ENCODE results near the gene UBE2L5.
A peak's percentile ranks its signal among the peaks of the same experiment; 100 is the strongest.
"Not testable (repeated sequence)": the region's sequence is repeated elsewhere in the genome, so short reads cannot be mapped to it uniquely, and the experiment has no call there.

UBE2L5 gene

DNA sequence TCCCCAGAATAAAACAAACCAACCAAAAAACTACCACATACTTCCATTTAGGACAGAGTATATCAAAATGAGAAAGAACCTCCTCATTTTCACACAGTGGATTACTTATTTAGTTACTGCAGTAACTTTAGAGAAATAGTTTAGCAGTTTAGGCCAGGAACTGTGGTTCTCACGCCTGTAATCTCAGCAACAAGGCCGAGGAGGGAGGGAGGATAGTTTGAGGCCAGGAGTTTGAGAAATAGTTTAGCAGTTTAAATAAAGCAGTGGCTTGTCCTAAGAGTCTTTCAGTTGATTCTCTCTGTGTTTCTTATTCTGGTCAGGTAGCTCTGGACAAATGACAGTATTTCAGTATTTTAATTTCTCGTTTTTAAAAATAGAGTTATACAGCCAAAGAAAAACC, 34.0 kb downstream of the UBE2L5 start:
- Mint-ChIP-seq H3K9me3 (no peaks in the 10 kb centered on the region), H3K4me1 (peaks cover 15% of the 10 kb centered on the region), H3K36me3 (ENCODE audit: low read depth) (peaks cover 22% of the 10 kb centered on the region), H3K27me3 (ENCODE audit: low read depth, poor library complexity) (peaks cover 6% of the 10 kb centered on the region), H3K4me3 (no peak overlapping the region), H3K27ac (peak overlapping the region; percentile 88)
- TF ChIP-seq, protein P1, sequence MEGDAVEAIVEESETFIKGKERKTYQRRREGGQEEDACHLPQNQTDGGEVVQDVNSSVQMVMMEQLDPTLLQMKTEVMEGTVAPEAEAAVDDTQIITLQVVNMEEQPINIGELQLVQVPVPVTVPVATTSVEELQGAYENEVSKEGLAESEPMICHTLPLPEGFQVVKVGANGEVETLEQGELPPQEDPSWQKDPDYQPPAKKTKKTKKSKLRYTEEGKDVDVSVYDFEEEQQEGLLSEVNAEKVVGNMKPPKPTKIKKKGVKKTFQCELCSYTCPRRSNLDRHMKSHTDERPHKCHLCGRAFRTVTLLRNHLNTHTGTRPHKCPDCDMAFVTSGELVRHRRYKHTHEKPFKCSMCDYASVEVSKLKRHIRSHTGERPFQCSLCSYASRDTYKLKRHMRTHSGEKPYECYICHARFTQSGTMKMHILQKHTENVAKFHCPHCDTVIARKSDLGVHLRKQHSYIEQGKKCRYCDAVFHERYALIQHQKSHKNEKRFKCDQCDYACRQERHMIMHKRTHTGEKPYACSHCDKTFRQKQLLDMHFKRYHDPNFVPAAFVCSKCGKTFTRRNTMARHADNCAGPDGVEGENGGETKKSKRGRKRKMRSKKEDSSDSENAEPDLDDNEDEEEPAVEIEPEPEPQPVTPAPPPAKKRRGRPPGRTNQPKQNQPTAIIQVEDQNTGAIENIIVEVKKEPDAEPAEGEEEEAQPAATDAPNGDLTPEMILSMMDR (IDR thresholded peaks at IDR 0.05) = no peak
- no peak for DNase-seq

- DNase-seq = no peak
- Mint-ChIP-seq H3K27ac (peak overlapping the region; percentile 21), H3K4me1 (peaks cover 23% of the 10 kb centered on the region), H3K36me3 (ENCODE audit: low read depth) (peaks cover 31% of the 10 kb centered on the region), H3K27me3 (ENCODE audit: low read depth, poor library complexity) (peaks cover 2% of the 10 kb centered on the region), H3K4me3 (no peak overlapping the region), H3K9me3 (no peaks in the 10 kb centered on the region)
- TF ChIP-seq, protein P1 (IDR thresholded peaks at IDR 0.05) = no peak
These were observed 35.1 kb downstream of the UBE2L5 start for GRCh38 chr13:30457306-30457891.

GRCh38 chr13:30461279-30462066, 39.2 kb downstream of the UBE2L5 start:
- DNase-seq = not testable (repeated sequence)
- H3K4me3 Mint-ChIP-seq = peak overlapping the region; percentile 26

DNA sequence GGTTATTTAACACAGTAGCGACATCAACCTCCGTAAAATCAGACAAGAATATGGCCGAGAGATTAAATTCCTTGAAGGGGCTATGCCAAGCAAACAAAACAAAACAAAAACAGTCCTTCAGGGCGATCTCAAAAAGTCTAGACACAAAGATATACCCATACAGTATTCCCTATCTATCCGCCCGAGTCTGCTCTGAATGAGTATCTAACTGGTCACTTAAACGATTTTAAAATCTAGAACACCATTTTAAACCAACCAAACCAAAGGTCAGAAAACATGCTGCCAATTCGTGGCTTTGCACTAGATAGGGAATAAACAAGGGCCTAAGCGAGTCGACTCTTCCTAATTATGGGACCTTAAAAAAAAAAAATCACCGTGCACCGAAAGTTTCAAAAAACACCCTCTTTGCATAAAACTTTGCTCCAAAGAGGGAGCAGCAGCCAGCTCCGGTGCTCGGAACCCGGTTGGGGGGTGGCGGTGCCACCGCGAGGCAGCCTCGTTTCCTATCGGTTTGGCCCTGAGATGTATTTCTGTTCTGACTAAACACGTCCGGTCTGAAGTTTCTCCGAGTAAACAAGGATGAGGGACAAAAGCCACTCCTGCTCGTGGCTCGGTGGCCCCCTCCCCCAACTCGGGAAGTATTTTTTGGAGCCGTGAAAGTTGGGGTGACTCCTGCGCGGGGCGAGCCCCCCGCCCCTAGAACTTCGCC, 41.6 kb downstream of the UBE2L5 start:
- no peak for DNase-seq
- Mint-ChIP-seq H3K4me1 (peaks cover 39% of the 10 kb centered on the region), H3K4me3 (peak overlapping the region; percentile 90), H3K36me3 (ENCODE audit: low read depth) (peaks cover 30% of the 10 kb centered on the region), H3K9me3 (no peaks in the 10 kb centered on the region), H3K27ac (peak overlapping the region; percentile 97), H3K27me3 (ENCODE audit: low read depth, poor library complexity) (peaks cover 4% of the 10 kb centered on the region)
- TF ChIP-seq, protein P1 (IDR thresholded peaks at IDR 0.05) = no peak

More at GRCh38 chr13:30461279-30462066, 39.2 kb downstream of the UBE2L5 start:
- peak overlapping the region; percentile 98 for H3K27ac Mint-ChIP-seq
- peaks cover 40% of the 10 kb centered on the region for H3K36me3 Mint-ChIP-seq (ENCODE audit: low read depth)
- H3K9me3 Mint-ChIP-seq; H3K27me3 Mint-ChIP-seq (ENCODE audit: low read depth, poor library complexity): not testable (repeated sequence)
- peaks cover 36% of the 10 kb centered on the region for H3K4me1 Mint-ChIP-seq
- TF ChIP-seq, protein P1 (IDR thresholded peaks at IDR 0.05) = peak; percentile 23

GRCh38 chr13:30464496-30465342, 42.4 kb downstream of the UBE2L5 start:
- peak; percentile 79 for DNase-seq
- Mint-ChIP-seq H3K9me3 (no peaks in the 10 kb centered on the region), H3K4me1 (peaks cover 32% of the 10 kb centered on the region), H3K27ac (peak overlapping the region; percentile 99), H3K27me3 (ENCODE audit: low read depth, poor library complexity) (peaks cover 4% of the 10 kb centered on the region), H3K4me3 (peak overlapping the region; percentile 95), H3K36me3 (ENCODE audit: low read depth) (peaks cover 22% of the 10 kb centered on the region)
- TF ChIP-seq, protein P1 (IDR thresholded peaks at IDR 0.05) = no peak

Measured in nephron progenitor cell (in vitro differentiated cells).